Measurements from ENCODE around the gene PLEKHA7.

Gene PLEKHA7

DNA sequence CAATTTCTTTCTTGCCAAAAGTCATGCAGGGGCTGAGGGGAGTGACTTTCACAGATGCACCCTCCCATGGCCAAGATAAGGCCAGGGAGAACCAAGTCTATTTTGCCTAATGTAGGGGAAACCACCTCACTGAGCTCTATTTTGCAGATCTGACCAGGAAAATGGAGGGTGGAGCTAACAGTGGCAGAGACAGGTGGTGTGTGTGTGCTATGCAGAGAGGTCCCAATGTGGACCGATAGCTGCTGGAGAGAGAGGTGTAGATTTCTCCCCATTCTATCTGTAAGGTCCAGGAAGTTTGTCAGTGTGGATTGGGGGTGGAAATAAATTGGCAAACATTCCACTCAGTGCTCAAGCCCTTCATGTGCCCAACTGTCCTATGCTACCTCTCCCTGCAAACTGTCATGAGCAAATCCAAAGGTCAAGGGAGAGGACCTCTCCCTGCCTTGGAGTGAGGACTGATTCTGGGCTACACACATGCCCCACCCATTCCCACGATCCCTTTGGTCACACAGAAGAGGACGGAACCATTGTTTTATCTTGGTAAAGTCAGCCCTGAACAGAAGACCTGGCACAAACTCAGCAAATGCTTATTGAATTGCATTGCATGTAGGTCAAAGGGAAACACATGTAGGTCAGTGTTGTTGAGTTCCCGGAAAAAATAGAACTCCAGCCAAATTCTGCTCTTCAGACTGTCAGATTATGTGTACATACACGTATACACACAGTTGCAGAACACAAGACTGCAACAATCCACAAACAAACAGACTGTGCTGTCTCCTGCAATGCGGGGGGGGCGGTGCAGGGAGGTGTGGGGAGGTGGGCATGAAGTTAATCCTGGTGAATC lies 209.9 kb downstream of the PLEKHA7 start:
- DNase-seq (ENCODE audit: low read depth), result peak; percentile 19
- no peak overlapping the region for H3K4me3 ChIP-seq (ENCODE audit: low read length)
- TF ChIP-seq, protein P1, sequence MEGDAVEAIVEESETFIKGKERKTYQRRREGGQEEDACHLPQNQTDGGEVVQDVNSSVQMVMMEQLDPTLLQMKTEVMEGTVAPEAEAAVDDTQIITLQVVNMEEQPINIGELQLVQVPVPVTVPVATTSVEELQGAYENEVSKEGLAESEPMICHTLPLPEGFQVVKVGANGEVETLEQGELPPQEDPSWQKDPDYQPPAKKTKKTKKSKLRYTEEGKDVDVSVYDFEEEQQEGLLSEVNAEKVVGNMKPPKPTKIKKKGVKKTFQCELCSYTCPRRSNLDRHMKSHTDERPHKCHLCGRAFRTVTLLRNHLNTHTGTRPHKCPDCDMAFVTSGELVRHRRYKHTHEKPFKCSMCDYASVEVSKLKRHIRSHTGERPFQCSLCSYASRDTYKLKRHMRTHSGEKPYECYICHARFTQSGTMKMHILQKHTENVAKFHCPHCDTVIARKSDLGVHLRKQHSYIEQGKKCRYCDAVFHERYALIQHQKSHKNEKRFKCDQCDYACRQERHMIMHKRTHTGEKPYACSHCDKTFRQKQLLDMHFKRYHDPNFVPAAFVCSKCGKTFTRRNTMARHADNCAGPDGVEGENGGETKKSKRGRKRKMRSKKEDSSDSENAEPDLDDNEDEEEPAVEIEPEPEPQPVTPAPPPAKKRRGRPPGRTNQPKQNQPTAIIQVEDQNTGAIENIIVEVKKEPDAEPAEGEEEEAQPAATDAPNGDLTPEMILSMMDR (conservative IDR thresholded peaks at IDR 0.05; ENCODE audit: low read length), result no peak

DNA sequence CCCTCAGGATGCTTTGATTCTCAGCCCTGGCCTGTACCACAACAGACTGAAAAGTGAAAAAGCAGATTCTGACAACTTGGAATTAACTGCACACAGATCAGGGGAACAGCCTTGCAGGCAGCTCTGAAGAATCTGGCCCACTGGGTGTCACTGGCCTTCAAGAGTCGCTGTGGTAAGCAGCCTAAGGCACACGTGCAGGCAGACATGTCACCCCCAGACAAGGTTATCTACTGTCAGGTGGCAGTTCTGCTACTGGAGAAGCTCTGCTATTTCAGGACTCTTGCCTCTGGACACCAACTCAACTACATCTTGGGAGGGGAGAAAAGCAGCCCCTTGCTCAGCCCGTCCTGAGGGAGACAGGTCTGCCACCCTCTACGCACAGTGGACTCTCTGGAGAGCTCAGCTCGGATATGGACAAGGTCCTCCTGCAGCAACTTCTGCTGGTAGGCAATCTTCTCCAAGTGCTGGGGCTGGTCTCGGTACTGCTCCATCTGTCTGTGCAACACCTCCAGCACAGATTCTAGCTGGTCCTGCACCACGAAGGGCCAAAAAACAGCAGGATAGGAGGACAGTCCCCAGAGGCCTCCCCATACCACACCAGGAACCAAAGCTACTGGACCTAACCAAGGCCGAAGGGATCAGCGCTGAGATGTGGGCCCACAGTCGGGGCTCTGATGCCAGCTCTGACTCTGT lies 212.8 kb downstream of the PLEKHA7 start:
- TF ChIP-seq, protein P1 (conservative IDR thresholded peaks at IDR 0.05; ENCODE audit: low read length), result no peak
- H3K4me3 ChIP-seq (ENCODE audit: low read length), result no peak overlapping the region
- DNase-seq (ENCODE audit: low read depth), result no peak

DNA sequence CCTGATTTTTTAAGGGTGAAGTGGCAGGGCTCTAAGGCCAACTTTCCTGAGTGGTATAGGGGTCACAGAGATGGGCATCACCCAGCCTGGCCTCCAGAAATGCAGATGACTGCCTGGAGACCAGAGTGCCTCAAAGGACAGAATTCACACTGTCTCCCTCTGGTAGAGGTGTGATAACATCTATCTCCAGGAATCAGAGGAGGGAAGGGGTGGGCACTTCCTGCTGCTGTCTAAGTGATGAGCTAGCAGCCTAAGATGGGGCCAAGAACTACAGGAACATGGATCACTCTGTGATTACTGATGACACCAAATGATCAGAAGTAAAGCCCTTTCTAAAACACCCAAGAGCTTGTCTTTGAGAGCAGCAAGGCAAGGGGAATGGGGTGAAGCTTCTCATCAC lies 213.8 kb downstream of the PLEKHA7 start:
- TF ChIP-seq, protein P1 (conservative IDR thresholded peaks at IDR 0.05; ENCODE audit: low read length), result no peak
- H3K4me3 ChIP-seq (ENCODE audit: low read length), result no peak overlapping the region
- DNase-seq (ENCODE audit: low read depth), result no peak

DNA sequence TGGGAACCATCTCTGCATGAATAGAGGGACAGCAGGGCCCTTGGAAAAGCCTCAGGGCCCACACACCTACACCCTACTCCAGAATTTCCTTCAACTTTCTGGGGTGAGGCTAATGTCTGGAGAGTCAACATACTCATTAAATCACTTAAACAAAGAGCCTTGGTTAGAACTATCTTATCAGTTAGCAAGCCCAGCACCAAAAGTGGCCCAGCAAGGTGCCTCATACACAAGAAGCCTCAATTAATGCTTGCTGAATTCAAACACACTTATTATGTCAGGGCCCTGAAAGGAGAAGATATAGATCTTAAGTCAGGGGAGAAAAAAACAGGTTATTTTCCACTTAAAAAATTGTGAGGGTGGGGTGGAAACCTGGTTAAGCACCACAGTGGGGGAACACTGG lies 214.3 kb downstream of the PLEKHA7 start:
- DNase-seq (ENCODE audit: low read depth), result no peak
- TF ChIP-seq, protein P1 (conservative IDR thresholded peaks at IDR 0.05; ENCODE audit: low read length), result no peak
- H3K4me3 ChIP-seq (ENCODE audit: low read length), result no peak overlapping the region

DNA sequence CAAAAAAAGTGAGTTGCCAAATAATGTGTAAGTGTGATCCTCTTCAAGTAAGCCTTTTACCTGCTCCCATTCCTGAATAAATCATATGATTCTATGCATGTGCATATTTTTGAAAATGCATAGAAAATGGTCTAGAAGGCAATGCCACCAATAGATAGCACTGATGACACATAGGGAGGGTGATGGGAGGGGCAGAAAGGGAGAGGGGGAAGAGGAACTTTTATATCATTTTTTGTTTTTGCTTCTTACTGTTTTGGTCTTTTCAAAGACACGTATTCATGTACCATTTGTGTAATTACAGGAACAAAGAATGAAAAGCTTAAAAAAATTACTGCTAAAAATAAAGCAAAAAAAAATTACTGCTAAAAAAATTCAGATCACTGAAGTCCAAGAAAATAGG lies 215.0 kb downstream of the PLEKHA7 start:
- no peak for DNase-seq (ENCODE audit: low read depth)
- no peak overlapping the region for H3K4me3 ChIP-seq (ENCODE audit: low read length)
- TF ChIP-seq, protein P1 (conservative IDR thresholded peaks at IDR 0.05; ENCODE audit: low read length), result no peak

DNA sequence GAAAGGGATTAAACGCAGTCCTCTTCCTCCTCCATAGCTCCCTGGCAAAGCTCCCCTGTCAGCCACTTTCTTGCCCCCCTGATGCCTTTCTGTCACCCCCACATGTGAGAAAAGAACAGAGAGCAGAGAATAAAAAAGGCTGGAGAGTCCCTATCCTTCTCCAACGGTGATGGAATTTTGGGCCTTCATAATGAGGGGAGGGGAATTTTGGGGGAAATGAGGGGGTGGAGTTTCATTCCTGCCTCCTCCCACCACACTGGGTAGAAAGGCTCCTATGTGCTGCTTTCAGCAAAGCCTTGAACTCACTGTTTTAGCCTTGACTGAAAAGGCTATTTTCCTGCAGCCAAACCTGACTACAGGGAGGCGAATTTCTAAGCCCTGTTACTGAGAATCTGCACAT lies 216.4 kb downstream of the PLEKHA7 start:
- no peak for DNase-seq (ENCODE audit: low read depth)
- TF ChIP-seq, protein P1 (conservative IDR thresholded peaks at IDR 0.05; ENCODE audit: low read length), result no peak
- H3K4me3 ChIP-seq (ENCODE audit: low read length), result no peak overlapping the region

DNA sequence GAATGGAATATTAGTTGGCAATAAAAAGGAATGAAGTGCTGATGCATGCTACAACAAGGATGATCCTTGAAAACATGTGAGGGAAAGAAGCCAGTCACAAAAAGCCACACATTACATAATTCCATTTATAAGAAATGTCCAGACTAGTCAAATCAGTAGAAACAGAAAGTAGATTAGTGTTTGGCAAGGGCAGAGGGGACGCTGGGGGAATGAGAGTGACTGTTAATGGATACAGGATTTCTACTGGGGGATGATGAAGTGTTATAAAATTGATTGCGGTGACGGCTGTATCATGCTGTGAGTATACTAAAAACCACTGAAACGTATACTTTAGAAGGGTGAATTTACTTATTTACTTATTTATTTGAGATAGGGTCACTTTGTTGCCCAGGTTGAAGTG lies 217.9 kb downstream of the PLEKHA7 start:
- TF ChIP-seq, protein P1 (conservative IDR thresholded peaks at IDR 0.05; ENCODE audit: low read length), result no peak
- no peak overlapping the region for H3K4me3 ChIP-seq (ENCODE audit: low read length)

More for the DNA sequence above, 217.9 kb downstream of the PLEKHA7 start:
- DNase-seq (ENCODE audit: low read depth), result no peak

All from AG10803 (cell line).